Retina (tissue), 1 donor: Measurements from ENCODE around the gene AIFM3.

ENCODE experiments used
- DNase-seq: peaks from one replicate; pipeline ENCODE4 v3.0.0-alpha.2; 2016

AIFM3 gene

GRCh38 chr22:21009638-21010425, 42.8 kb downstream of the AIFM3 start:
- DNase-seq: no peak

GRCh38 chr22:21010426-21011113, 43.5 kb downstream of the AIFM3 start:
- DNase-seq: no peak

DNA sequence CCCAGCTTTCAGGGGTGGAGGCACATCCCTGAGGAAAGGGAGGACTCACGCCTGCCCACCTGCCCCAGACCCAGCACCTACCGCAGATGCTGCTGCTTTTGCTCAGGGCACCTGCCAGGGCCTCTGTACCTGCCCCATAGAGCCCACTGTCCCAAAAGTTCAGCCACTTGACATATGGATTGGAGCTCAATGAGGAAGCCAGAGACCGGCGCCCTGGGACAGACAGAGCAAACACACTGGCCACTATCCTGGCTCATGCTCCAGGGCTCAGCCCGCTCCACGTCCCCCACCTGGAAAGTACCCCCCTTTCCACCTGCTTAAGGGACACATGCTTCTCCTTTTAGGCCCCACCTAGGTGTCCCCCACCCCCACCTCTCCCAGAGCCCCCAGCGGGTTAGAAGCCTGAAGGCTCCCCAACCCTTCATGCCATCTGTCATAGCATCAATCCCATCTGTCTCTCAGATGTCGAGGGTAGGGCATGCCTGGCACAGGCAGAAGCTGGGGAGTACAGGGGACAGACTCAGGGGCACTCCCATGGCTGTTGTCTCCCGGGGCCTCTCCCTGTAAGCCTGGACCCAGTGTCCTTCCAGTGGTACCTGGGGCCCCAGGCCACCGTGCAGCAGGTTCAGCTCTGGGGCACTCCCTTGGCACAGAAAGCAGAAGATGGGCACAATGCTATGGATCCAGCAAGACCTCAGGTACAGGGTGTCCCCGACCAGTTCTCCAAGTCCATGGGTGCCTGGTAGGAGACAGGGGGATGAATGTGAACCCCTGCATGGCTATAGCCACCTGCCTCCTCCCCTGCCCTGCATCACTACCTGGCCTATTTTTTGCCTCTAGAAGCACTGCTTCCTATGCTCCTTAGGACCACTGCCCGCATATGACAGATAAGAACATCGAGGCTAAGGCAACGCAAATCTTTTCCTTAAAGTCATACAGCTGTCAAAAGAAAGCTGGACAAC, 45.7 kb downstream of the AIFM3 start:
- no peak for DNase-seq

- DNase-seq: no peak
These were observed 46.7 kb downstream of the AIFM3 start for GRCh38 chr22:21013657-21014201.

DNA sequence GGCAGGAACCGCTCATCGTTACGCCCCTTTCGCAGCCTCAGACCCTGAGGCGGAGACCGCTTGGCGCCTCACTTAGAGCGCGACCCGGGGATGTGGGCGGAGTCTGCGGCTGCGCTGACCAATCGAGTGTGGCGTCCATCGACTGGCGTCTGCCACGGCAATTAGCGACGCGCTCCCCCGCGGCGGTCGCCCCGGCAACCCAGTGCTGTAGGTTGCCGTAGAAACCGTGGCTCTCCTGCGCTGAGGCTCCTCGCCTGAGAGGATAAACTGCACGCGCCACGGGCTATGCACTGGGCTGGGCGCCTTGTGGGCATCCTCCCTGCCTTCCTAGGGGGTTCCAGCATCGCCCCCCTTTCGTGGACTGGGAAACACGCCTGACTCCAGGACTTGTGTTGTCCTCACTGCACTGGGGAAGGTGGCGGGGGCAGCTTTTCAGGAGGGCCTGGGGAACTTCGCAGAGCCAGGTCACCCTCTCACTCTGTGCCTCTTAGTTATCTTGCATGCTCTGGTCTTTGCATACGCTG, 47.2 kb downstream of the AIFM3 start:
- peak; percentile 97 for DNase-seq

GRCh38 chr22:21014726-21015465, 47.8 kb downstream of the AIFM3 start, which contains the start of gene P2RX6:
Gene P2RX6, plus strand, starts transcription at chr22:21015165. Its CDS starts 10 bp downstream, at chr22:21015175.
- DNase-seq: no peak

GRCh38 chr22:21015466-21016006, 48.5 kb downstream of the AIFM3 start:
- no peak for DNase-seq

GRCh38 chr22:21016644-21017420, 49.8 kb downstream of the AIFM3 start:
- no peak for DNase-seq

DNA sequence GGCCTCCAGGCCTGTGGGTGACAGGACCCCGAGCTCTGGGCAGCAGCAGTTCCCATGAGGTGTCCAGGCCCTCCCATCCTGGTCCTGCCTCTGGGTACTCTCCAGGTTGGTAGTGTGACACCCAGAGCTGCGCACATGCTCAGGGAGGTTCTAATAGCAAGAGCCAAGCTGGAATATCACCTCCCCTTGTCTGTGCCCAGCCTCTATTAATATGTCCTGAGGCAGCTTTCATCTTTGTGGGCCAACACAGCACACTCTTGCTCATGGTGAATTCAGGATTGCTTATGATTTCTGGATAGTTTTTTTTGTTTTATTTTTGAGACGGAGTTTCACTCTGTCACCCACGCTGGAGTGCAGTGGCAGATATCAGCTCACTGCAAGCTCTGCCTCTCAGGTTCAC, 51.3 kb downstream of the AIFM3 start:
- no peak for DNase-seq

- DNase-seq: no peak
These were observed 53.9 kb downstream of the AIFM3 start for GRCh38 chr22:21020802-21021429.

DNA sequence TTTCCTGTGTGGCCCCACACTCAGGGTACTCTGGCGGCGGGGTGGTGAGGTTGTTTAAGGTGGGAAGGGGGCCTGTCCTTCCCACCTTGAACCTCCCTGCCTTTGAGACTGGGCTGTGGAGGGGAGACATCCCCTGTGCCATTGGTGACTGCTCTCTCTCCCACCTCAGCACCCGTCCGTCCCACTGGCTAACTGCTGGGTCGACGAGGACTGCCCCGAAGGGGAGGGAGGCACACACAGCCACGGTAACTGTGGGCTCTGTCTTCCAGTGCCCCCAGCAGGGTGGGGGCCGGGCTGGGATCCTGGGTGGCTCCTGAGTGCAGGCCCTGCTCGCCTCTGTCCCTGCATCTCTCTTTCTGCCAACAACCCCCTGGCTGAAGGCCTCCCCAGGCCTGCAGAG, 55.5 kb downstream of the AIFM3 start:
- no peak for DNase-seq

GRCh38 chr22:21022955-21023614, 56.0 kb downstream of the AIFM3 start:
- no peak for DNase-seq

DNA sequence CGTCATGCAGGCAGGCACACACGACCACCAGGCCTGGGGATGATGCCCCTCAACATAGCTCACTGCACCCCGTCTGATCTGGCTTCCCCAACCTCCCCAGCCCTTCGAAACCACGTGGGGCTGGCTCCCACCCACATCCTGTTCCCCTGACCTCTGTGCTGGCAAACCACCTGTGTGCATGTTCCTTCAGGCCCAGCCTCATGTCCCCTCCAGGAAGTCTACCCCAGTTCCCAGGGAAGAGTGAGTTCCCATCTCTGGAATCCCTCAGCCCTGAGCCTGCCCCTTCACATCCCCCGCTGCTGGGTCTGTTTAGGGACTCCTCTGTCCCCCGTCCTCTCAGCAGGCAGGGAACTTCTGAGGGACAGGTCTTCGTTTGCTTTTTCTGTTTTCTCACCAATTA, 58.2 kb downstream of the AIFM3 start:
- DNase-seq: no peak

DNA sequence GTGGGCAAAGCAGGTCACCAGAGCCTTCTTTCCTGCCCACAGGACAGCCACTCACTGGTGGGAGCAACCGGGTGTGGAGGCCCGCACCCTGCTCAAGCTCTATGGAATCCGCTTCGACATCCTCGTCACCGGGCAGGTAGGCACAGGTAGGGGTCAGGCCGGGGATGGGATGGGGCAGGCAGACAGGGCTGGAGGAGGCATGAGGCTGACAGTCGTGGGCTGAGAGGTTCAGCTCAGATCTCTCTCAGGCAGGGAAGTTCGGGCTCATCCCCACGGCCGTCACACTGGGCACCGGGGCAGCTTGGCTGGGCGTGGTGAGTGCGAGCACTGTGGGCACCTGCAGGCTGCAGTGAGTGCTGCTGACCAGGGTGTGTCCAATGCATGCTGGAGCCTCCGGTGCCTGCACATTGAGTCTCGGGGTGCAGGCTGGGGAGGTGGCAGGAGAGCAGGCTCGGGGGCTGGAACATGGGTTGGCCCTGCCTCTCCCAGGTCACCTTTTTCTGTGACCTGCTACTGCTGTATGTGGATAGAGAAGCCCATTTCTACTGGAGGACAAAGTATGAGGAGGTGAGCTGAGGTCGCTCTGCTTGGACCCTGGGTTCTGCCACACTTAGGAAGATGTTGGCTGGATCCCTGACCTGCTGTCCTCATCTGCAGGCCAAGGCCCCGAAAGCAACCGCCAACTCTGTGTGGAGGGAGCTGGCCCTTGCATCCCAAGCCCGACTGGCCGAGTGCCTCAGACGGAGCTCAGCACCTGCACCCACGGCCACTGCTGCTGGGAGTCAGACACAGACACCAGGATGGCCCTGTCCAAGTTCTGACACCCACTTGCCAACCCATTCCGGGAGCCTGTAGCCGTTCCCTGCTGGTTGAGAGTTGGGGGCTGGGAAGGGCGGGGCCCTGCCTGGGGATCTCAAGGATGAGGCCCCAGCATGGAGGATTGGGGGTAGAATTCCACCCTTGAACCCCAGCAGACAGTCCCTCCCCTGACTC, 59.0 kb downstream of the AIFM3 start:
- no peak for DNase-seq

DNA sequence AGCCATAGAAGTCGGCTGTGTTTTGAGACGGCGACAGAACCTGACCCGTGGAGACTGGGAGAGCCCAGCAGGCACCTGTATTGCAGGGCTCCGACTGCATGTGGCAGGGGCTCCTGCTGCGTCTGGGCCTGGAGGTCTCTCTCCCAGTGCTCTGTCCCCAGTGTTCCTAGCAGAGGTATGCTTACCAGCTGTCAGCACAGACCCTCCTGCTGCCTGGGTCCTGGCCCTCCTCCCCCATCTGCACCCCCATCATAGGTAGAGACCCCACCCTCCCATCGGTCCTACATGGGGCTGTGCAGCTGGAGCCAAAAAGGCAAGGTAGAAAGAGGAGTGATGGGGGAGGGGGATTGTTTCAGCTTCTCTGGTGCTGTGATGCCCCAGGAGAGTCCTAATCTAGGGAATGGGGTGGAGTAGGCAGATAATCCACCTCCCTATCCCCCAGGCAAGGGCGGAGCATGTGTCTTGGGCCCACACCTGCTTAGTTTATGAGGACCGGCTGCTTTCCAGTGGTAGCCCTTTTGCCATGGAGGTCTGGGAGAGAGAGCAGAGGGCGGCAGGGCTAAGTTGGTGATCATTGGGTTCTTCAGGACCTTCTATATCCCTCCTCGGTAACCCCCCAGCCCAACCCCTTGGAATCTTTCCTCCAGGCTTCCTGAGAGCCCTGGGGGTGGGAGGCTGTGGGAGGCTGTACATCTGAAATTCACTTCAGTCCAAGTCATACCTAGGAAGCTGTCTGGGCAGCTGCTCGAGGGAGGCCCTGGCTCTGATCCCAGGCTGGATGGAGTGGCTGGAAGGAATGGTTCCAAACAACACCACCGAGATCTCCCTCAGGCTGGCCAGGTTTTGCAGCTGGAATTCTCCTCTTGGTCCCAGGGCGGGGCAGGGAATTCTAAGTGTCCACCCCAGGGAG, 60.0 kb downstream of the AIFM3 start:
- no peak for DNase-seq

- no peak for DNase-seq
These were observed 61.5 kb downstream of the AIFM3 start for GRCh38 chr22:21028277-21029251.
